HL-60 (cell line): ENCODE measurements around the gene PTPRG.

ENCODE experiments used
- DNase-seq, 2 experiments: peaks; one replicate each; pipeline ENCODE4 v3.0.0-alpha.2; 2010 to 2020; ENCODE audit warnings: low read depth in 1 of 2, low spot score in 1 of 2
- H3K27ac ChIP-seq: fragments of 250-450 bp; sonication (Bioruptor Pico); replicated peaks from 2 replicates; pipeline ENCODE4 v1.5.1; 2020; ENCODE audit warnings: mild to moderate bottlenecking, moderate library complexity
- H3K27me3 ChIP-seq: fragments of 250-450 bp; sonication (Bioruptor Pico); 2 replicates; pipeline ENCODE4 v1.5.1; 2021; ENCODE audit warnings: mild to moderate bottlenecking, moderate library complexity; ENCODE audit not compliant: insufficient read depth, poor library complexity, severe bottlenecking
- H3K4me3 ChIP-seq: replicated peaks from 2 replicates; pipeline ENCODE4 v1.5.1; 2011; ENCODE audit warnings: mild to moderate bottlenecking, control low read depth, low read length; ENCODE audit not compliant: insufficient read depth
- CTCF ChIP-seq: IDR thresholded peaks from one replicate; pipeline ENCODE4 v1.5.1; 2011; ENCODE audit warnings: low read length, control low read depth, inconsistent platforms; ENCODE audit not compliant: insufficient read depth
- GABPA ChIP-seq: IDR thresholded peaks from 2 replicates; pipeline ENCODE4 v1.6.1; 2012; ENCODE audit warnings: low read depth
- POLR2AphosphoS5 ChIP-seq: IDR thresholded peaks from 2 replicates; pipeline ENCODE4 v1.6.1; 2012; ENCODE audit warnings: low read depth
- SPI1 ChIP-seq: IDR thresholded peaks from 2 replicates; pipeline ENCODE4 v1.6.1; 2012; ENCODE audit warnings: low read depth, mild to moderate bottlenecking, borderline replicate concordance
- TF ChIP-seq, protein P1 (sequence below): IDR thresholded peaks from 2 replicates; pipeline ENCODE4 v1.6.1; 2012; ENCODE audit warnings: low read depth; ENCODE audit not compliant: insufficient replicate concordance

PTPRG gene

DNA sequence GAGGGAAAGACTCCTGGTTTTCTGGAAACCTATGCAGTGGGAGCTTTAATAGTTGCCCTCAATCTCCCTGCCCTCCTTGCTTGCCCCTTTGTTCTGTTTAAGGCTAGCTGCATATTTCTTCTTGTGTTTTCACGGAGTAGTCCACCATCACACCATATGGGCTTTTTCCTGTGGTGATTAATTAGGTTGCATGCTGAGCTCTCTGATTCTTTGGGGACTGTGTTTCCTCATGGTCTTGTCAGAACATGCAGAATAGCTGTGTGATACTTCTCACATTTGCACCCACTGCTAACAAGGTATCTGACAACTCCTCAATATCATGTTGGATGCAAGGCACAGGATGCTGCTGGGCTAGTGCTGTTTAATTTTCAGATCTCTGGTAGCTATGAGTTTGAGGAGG lies 139.6 kb downstream of the PTPRG start:
- no peak for TF ChIP-seq SPI1
- TF ChIP-seq POLR2AphosphoS5 = no peak
- no peak for TF ChIP-seq GABPA
- TF ChIP-seq CTCF = no peak
- TF ChIP-seq, protein P1, sequence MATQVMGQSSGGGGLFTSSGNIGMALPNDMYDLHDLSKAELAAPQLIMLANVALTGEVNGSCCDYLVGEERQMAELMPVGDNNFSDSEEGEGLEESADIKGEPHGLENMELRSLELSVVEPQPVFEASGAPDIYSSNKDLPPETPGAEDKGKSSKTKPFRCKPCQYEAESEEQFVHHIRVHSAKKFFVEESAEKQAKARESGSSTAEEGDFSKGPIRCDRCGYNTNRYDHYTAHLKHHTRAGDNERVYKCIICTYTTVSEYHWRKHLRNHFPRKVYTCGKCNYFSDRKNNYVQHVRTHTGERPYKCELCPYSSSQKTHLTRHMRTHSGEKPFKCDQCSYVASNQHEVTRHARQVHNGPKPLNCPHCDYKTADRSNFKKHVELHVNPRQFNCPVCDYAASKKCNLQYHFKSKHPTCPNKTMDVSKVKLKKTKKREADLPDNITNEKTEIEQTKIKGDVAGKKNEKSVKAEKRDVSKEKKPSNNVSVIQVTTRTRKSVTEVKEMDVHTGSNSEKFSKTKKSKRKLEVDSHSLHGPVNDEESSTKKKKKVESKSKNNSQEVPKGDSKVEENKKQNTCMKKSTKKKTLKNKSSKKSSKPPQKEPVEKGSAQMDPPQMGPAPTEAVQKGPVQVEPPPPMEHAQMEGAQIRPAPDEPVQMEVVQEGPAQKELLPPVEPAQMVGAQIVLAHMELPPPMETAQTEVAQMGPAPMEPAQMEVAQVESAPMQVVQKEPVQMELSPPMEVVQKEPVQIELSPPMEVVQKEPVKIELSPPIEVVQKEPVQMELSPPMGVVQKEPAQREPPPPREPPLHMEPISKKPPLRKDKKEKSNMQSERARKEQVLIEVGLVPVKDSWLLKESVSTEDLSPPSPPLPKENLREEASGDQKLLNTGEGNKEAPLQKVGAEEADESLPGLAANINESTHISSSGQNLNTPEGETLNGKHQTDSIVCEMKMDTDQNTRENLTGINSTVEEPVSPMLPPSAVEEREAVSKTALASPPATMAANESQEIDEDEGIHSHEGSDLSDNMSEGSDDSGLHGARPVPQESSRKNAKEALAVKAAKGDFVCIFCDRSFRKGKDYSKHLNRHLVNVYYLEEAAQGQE = no peak
- no peak overlapping the region for H3K27ac ChIP-seq
- no peak overlapping the region for H3K4me3 ChIP-seq
- DNase-seq = no peak
- no peaks in the 10 kb centered on the region for H3K27me3 ChIP-seq

DNA sequence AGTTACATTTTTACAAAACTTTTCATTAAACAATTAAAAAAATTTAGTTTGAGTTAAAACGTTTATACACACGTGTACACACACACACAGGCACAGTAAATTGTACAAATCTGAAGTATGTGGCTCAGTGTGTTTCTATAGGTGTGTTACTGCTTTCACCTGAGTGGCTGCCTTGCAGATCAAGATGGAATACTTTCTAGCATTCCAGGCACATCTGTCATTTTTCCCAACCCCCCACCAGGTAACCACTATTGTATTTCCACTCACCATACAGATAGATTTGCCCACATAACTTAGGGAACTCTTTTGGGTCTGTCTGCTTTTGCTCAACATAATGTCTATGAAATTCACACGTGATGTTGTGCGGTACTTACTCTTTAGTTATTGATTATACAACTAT lies 141.1 kb downstream of the PTPRG start:
- H3K4me3 ChIP-seq = no peak overlapping the region
- H3K27ac ChIP-seq = no peak overlapping the region
- no peak for DNase-seq
- TF ChIP-seq POLR2AphosphoS5 = no peak
- TF ChIP-seq CTCF = no peak
- no peak for TF ChIP-seq GABPA
- TF ChIP-seq, protein P1 = no peak
- no peak for TF ChIP-seq SPI1
- H3K27me3 ChIP-seq = no peaks in the 10 kb centered on the region

DNA sequence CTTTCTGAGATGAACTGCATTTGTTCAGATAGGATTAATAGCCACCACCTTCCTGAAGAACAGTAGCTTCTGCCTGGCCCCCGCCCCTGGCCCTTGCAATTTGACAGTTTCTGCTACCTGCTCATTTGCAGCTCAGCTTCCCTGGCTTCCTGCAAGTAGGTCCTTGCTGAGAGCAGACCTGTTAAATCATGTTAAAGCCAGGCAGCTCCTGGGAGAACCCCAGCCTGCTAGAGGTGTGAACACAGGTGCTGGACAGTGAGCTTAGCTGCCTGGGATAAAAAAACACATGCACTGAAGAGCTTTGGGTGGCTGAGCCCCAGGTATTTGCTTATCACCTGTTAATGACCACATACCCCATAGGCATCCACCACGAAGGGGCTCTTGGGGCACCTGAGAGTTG lies 143.4 kb downstream of the PTPRG start:
- no peak overlapping the region for H3K4me3 ChIP-seq
- TF ChIP-seq, protein P1 = no peak
- TF ChIP-seq GABPA = no peak
- TF ChIP-seq SPI1 = no peak
- TF ChIP-seq POLR2AphosphoS5 = no peak
- no peak for TF ChIP-seq CTCF
- no peak for DNase-seq
- no peaks in the 10 kb centered on the region for H3K27me3 ChIP-seq
- H3K27ac ChIP-seq = no peak overlapping the region
